Uterus (tissue), 4 donors: ENCODE results near the gene GIMAP2. TPM values are rescaled to one million over a fixed set of nuclear protein-coding genes. Genes with fewer than 3 reads are reported as not detected.
A peak's percentile ranks its signal among the peaks of the same experiment; 100 is the strongest.

Source experiments
- DNase-seq, 2 donors: peaks; one replicate each; pipeline ENCODE4 v3.0.0-alpha.2; 2019 to 2020
- H3K27ac ChIP-seq, 2 donors: fragments of 200-600 bp; sonication (generic); 1 replicate in 1 of 2; 2 replicates in 1 of 2; pipeline ENCODE4 v1.5.1; 2016 to 2018
- H3K27me3 ChIP-seq, 2 donors: fragments of 200-600 bp; sonication (generic); one replicate each; pipeline ENCODE4 v1.5.1; 2018 to 2019; ENCODE audit warnings: control low read depth in 1 of 2
- H3K36me3 ChIP-seq, 2 donors: fragments of 200-600 bp; sonication (generic); one replicate each; pipeline ENCODE4 v1.5.1; 2019; ENCODE audit warnings: control low read depth in 1 of 2
- H3K4me1 ChIP-seq, 2 donors: fragments of 200-600 bp; sonication (generic); one replicate each; pipeline ENCODE4 v1.5.1; 2018 to 2019; ENCODE audit warnings: control low read depth in 1 of 2
- H3K4me3 ChIP-seq, 2 donors: fragments of 200-600 bp; sonication (generic); 1 replicate in 1 of 2; 2 replicates in 1 of 2; pipeline ENCODE4 v1.5.1; 2018 to 2019; ENCODE audit warnings: mild to moderate bottlenecking in 1 of 2
- H3K9me3 ChIP-seq, 2 donors: fragments of 200-600 bp; sonication (generic); one replicate each; pipeline ENCODE4 v1.5.1; 2019; ENCODE audit warnings: control low read depth in 1 of 2
- CTCF ChIP-seq, 4 experiments: fragments of 200-600 bp in 2 of 4; fragments of 450-650 bp in 2 of 4; sonication (generic) in 2 of 4; IDR thresholded peaks; one replicate each; pipeline ENCODE4 v1.5.1; 2016 to 2019; ENCODE audit warnings: antibody characterized with exemption in 4 of 4, mild to moderate bottlenecking in 2 of 4, moderate library complexity in 1 of 4
- POLR2A ChIP-seq, 2 donors: fragments of 450-650 bp; IDR thresholded peaks; one replicate each; pipeline ENCODE4 v1.6.1; 2016; ENCODE audit warnings: antibody characterized with exemption in 2 of 2, mild to moderate bottlenecking in 1 of 2, moderate library complexity in 1 of 2
- intact Hi-C: fragments of 100-400 bp; cut with DNase I; formaldehyde crosslinking; loops from one replicate; pipeline ENCODE4 v1.15.1; 2023; ENCODE audit warnings: low total_unique reads
- total RNA-seq, 4 donors: library from RNA; depleted of rRNA in 3 of 4; stranded (reverse); fragments of >200 nt in 3 of 4; gene quantifications; one replicate each; pipeline versions ENCODE4 v1.1.0 to v1.2.4, GENCODE V29; 2014 to 2023
- donor health status: DM: yes; HTN: yes; CAD: no.

GIMAP2 gene
- 10 to 100 TPM; 20.1 to 59.7 (median 35.1) TPM for total RNA-seq

DNA sequence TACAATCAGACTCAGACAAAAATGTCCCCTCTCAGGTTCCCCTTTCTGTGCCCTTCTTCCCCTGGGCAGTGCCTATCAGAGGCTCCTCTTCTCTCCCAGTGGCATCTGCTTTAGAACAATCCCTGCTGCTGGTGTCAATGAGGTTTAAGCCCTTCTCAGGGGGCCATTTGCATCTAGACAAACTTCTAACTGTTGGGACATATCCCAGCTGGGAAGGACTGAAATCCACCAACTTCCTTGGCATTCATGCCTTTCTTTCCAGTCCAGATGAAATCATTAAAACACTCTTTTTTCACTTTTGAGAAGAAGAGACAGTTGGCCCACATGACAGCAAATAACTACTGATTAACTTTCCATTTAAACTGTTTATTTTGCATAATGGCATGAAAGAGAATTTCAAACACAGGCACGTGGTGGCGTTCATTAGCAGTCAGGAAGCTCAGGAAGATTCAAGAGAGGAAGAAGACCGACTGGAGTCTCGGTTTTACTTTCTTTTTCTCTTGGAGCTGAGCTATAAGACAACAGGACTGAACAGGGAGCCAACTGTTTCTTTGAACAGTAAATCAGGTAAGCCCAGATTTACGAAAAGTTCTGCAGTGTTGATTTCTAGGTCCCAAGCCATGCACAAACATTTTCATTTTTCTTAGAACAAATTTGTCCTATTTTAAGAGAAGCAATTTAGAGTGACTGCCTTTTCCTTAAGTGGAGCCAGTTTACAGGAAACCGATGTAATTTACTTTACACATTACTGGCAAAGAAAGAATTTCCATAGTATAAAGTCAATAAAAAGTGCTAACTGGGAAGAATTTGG, at the start of gene GIMAP2:
Gene GIMAP2 (plus strand): TSS at position 488 of the 811 bp plus-strand sequence. CDS start 1,354 bp downstream, outside the sequence.
- intact Hi-C loops = no loop called here
- Histone ChIP-seq H3K4me1 (no peaks in the 10 kb centered on the region), H3K9me3 (no peaks in the 10 kb centered on the region), H3K27ac (peak within 1 kb of the TSS; percentile 53 to 87), H3K4me3 (peak within 1 kb of the TSS; percentile 26 to 35), H3K36me3 (no peaks in the 10 kb centered on the region), H3K27me3 (no peaks in the 10 kb centered on the region)
- no peak for TF ChIP-seq POLR2A (IDR thresholded peaks at IDR 0.05)
- no peak for TF ChIP-seq CTCF (IDR thresholded peaks at IDR 0.05)
- no peak for DNase-seq

GRCh38 chr7:150641854-150642253, 43.7 kb upstream of the GIMAP2 start:
- Histone ChIP-seq H3K27ac (no peak overlapping the region), H3K4me1 (no peaks in the 10 kb centered on the region), H3K9me3 (peaks cover 0 to 6% of the 10 kb centered on the region in 2 donors), H3K36me3 (no peaks in the 10 kb centered on the region), H3K27me3 (no peaks in the 10 kb centered on the region), H3K4me3 (no peak overlapping the region)
- no peak for TF ChIP-seq CTCF (IDR thresholded peaks at IDR 0.05)
- no peak for TF ChIP-seq POLR2A (IDR thresholded peaks at IDR 0.05)
- DNase-seq = no peak
- intact Hi-C loops = no loop called here

- intact Hi-C loops = no loop called here
- no peaks in the 10 kb centered on the region for H3K27me3 ChIP-seq
- no peaks in the 10 kb centered on the region for H3K4me1 ChIP-seq
- TF ChIP-seq CTCF (IDR thresholded peaks at IDR 0.05) = no peak
- no peak for TF ChIP-seq POLR2A (IDR thresholded peaks at IDR 0.05)
- DNase-seq = no peak
- peaks cover 0 to 6% of the 10 kb centered on the region in 2 donors for H3K9me3 ChIP-seq
- no peak overlapping the region for H3K27ac ChIP-seq
- H3K36me3 ChIP-seq = no peaks in the 10 kb centered on the region
- no peak overlapping the region for H3K4me3 ChIP-seq
These were observed 42.6 kb upstream of the GIMAP2 start for GRCh38 chr7:150642926-150643325.

DNA sequence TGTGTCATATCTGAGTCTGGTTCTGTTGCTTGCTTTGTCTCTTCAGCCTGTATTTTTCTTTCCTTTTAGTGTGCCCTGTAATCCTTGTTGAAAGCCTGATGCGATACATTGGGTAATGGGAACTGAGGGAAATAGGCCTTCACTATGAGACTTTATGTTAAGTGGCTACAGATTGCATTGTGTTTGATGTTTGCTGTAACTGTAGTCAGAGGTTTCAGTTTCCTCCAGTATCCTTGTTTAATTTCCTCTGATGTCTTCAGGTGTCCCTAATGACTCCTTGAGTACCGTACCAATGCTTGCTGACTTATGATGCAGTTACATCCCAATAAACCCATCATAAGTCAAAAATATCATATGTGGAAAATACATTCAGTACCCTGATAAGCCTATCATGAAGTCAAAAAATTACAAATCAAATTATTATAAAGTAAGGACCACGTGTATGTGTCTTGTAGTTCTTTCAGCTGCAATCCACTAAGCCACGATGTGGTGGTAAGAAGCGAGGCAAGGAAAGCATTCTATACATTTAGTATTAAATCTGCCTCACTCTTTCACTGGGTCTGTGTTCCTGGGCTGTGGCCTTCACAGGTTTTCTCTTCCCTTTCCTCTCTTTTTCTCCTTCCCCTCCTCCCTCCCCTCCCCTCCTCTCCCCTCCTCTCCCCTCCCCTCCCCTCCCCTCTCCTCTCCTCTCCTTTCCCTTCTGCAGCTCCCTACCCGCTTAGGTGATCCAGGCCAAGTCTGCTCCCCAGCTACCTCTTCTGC, 40.1 kb upstream of the GIMAP2 start:
- Histone ChIP-seq H3K4me1 (no peaks in the 10 kb centered on the region), H3K27ac (no peak overlapping the region), H3K27me3 (no peaks in the 10 kb centered on the region), H3K4me3 (no peak overlapping the region), H3K9me3 (no peaks in the 10 kb centered on the region), H3K36me3 (no peaks in the 10 kb centered on the region)
- no peak for DNase-seq
- no peak for TF ChIP-seq CTCF (IDR thresholded peaks at IDR 0.05)
- no peak for TF ChIP-seq POLR2A (IDR thresholded peaks at IDR 0.05)
- intact Hi-C loops = no loop called here
